Limb (tissue), 2 donors: ENCODE results near the gene TGM3.

Experiments
- DNase-seq, 2 donors: peaks; one replicate each; pipeline ENCODE4 v3.0.0-alpha.2; 2016; ENCODE audit errors: extremely low spot score in 2 of 2

Gene TGM3

GRCh38 chr20:2379511-2380229 lies 83.9 kb downstream of the TGM3 start:
- no peak for DNase-seq

GRCh38 chr20:2380601-2381000 lies 84.8 kb downstream of the TGM3 start, which contains the start of gene TGM6:
Gene TGM6 (plus strand): TSS chr20:2380901. CDS start chr20:2380969, 68 bp downstream.
- no peak for DNase-seq

GRCh38 chr20:2381303-2381702 lies 85.5 kb downstream of the TGM3 start:
- DNase-seq: no peak

- no peak for DNase-seq
Observed at GRCh38 chr20:2382833-2383232, 87.0 kb downstream of the TGM3 start.

- no peak for DNase-seq
Observed at GRCh38 chr20:2385026-2385425, 89.2 kb downstream of the TGM3 start.

- DNase-seq: no peak
Observed at GRCh38 chr20:2385496-2385895, 89.7 kb downstream of the TGM3 start.

GRCh38 chr20:2386516-2387179 lies 90.8 kb downstream of the TGM3 start:
- DNase-seq: no peak

- DNase-seq: peak in 1 of 2 donors; percentile 46
Observed at GRCh38 chr20:2387180-2387577, 91.4 kb downstream of the TGM3 start.

- DNase-seq: no peak
Observed at GRCh38 chr20:2387580-2387979, 91.8 kb downstream of the TGM3 start.
